ENCODE results near the gene TSPAN15.
A peak's percentile ranks its signal among the peaks of the same experiment; 100 is the strongest.

The TSPAN15 gene

GRCh38 chr10:69461243-69462025 is 10.2 kb downstream of the TSPAN15 start:
- no peaks in the 10 kb centered on the region for H3K27me3 ChIP-seq
- peak overlapping the region; percentile 74 to 96 (median 88) for H3K4me2 ChIP-seq
- peak overlapping the region; percentile 19 to 78 (median 70); a peak in 18 of 22 replicates for H3K9ac ChIP-seq
- H3K27ac ChIP-seq: peak overlapping the region; percentile 71 to 91 (median 81); a peak in 21 of 22 replicates
- no peaks in the 10 kb centered on the region for H3K9me3 ChIP-seq (replicated peaks in 1 of 11)
- no peaks in the 10 kb centered on the region for H4K20me1 ChIP-seq
- peak overlapping the region in 6 of 10 experiments; percentile 1 to 44 (median 38); a peak in 6 of 20 replicates for H3K4me3 ChIP-seq
- H3K36me3 ChIP-seq: peaks cover 0 to 13% (median 0%) of the 10 kb centered on the region in 11 experiments; a peak in 5 of 22 replicates
- TF ChIP-seq Cebpa-rat (IDR thresholded peaks at IDR 0.05): no peak
- peaks cover 50 to 100% (median 100%) of the 10 kb centered on the region in 10 experiments for H3K4me1 ChIP-seq

- Histone ChIP-seq H3K4me2 (peak overlapping the region; percentile 60 to 96 (median 80); a peak in 21 of 22 replicates), H3K4me1 (peaks cover 54 to 100% (median 96%) of the 10 kb centered on the region in 10 experiments), H3K4me3 (no peak overlapping the region), H3K9me3 (replicated peaks in 1 of 11) (no peaks in the 10 kb centered on the region), H3K27ac (peak overlapping the region in 10 of 11 experiments; percentile 59 to 91 (median 78); a peak in 18 of 22 replicates), H3K36me3 (no peaks in the 10 kb centered on the region), H3K9ac (peak overlapping the region in 9 of 11 experiments; percentile 46 to 69 (median 57); a peak in 12 of 22 replicates), H3K27me3 (no peaks in the 10 kb centered on the region), H4K20me1 (no peaks in the 10 kb centered on the region)
- no peak for TF ChIP-seq Cebpa-rat (IDR thresholded peaks at IDR 0.05)
Measured at GRCh38 chr10:69463886-69464285, 12.6 kb downstream of the TSPAN15 start.

- H3K27ac ChIP-seq: peak overlapping the region; percentile 32 to 91 (median 74)
- TF ChIP-seq Cebpa-rat (IDR thresholded peaks at IDR 0.05): no peak
- peak overlapping the region; percentile 27 to 69 (median 57); a peak in 19 of 22 replicates for H3K9ac ChIP-seq
Measured at GRCh38 chr10:69464401-69464800, 13.1 kb downstream of the TSPAN15 start.

GRCh38 chr10:69464801-69465401 is 13.6 kb downstream of the TSPAN15 start:
- Histone ChIP-seq H3K36me3 (no peaks in the 10 kb centered on the region), H4K20me1 (no peaks in the 10 kb centered on the region), H3K4me2 (peak overlapping the region; percentile 60 to 96 (median 80)), H3K27ac (peak overlapping the region; percentile 32 to 91 (median 74)), H3K9me3 (replicated peaks in 1 of 11) (no peaks in the 10 kb centered on the region), H3K4me1 (peaks cover 53 to 100% (median 96%) of the 10 kb centered on the region in 10 experiments), H3K9ac (peak overlapping the region; percentile 27 to 69 (median 57); a peak in 19 of 22 replicates), H3K4me3 (peak overlapping the region in 2 of 10 experiments; percentile 10 to 26; a peak in 2 of 20 replicates), H3K27me3 (no peaks in the 10 kb centered on the region)
- no peak for TF ChIP-seq Cebpa-rat (IDR thresholded peaks at IDR 0.05)

More at GRCh38 chr10:69464401-69464800, 13.1 kb downstream of the TSPAN15 start:
- Histone ChIP-seq H4K20me1 (no peaks in the 10 kb centered on the region), H3K27me3 (no peaks in the 10 kb centered on the region), H3K4me3 (no peak overlapping the region), H3K9me3 (replicated peaks in 1 of 11) (no peaks in the 10 kb centered on the region), H3K4me1 (peaks cover 54 to 100% (median 96%) of the 10 kb centered on the region in 10 experiments), H3K36me3 (no peaks in the 10 kb centered on the region), H3K4me2 (peak overlapping the region; percentile 60 to 96 (median 80))

GRCh38 chr10:69465457-69466157 is 14.3 kb downstream of the TSPAN15 start:
- H3K36me3 ChIP-seq: no peaks in the 10 kb centered on the region
- H3K9ac ChIP-seq: peak overlapping the region; percentile 27 to 69 (median 57); a peak in 18 of 22 replicates
- H3K9me3 ChIP-seq (replicated peaks in 1 of 11): no peaks in the 10 kb centered on the region
- H3K4me3 ChIP-seq: peak overlapping the region in 2 of 10 experiments; percentile 10 to 26; a peak in 2 of 20 replicates
- peak overlapping the region; percentile 60 to 96 (median 80) for H3K4me2 ChIP-seq
- TF ChIP-seq Cebpa-rat (IDR thresholded peaks at IDR 0.05): peak in 3 of 11 experiments; percentile 22 to 56 (median 28); a peak in 5 of 22 replicates
- peak overlapping the region; percentile 32 to 91 (median 74); a peak in 21 of 22 replicates for H3K27ac ChIP-seq
- no peaks in the 10 kb centered on the region for H3K27me3 ChIP-seq
- H4K20me1 ChIP-seq: no peaks in the 10 kb centered on the region
- H3K4me1 ChIP-seq: peaks cover 49 to 100% (median 96%) of the 10 kb centered on the region in 10 experiments

GRCh38 chr10:69466158-69466490 is 14.9 kb downstream of the TSPAN15 start:
- peaks cover 49 to 100% (median 96%) of the 10 kb centered on the region in 10 experiments for H3K4me1 ChIP-seq
- no peaks in the 10 kb centered on the region for H4K20me1 ChIP-seq
- no peaks in the 10 kb centered on the region for H3K36me3 ChIP-seq
- H3K9ac ChIP-seq: peak overlapping the region in 7 of 11 experiments; percentile 46 to 69 (median 57); a peak in 8 of 22 replicates
- H3K27ac ChIP-seq: peak overlapping the region in 9 of 11 experiments; percentile 0 to 91 (median 81); a peak in 14 of 22 replicates
- H3K27me3 ChIP-seq: no peaks in the 10 kb centered on the region
- peak overlapping the region in 1 of 10 experiments; percentile 26; a peak in 2 of 20 replicates for H3K4me3 ChIP-seq
- TF ChIP-seq Cebpa-rat (IDR thresholded peaks at IDR 0.05): no peak
- peak overlapping the region; percentile 60 to 96 (median 80) for H3K4me2 ChIP-seq
- no peaks in the 10 kb centered on the region for H3K9me3 ChIP-seq (replicated peaks in 1 of 11)

GRCh38 chr10:69466689-69467088 is 15.4 kb downstream of the TSPAN15 start:
- TF ChIP-seq Cebpa-rat (IDR thresholded peaks at IDR 0.05): no peak
- no peaks in the 10 kb centered on the region for H3K9me3 ChIP-seq (replicated peaks in 1 of 11)

More at GRCh38 chr10:69466689-69467088, 15.4 kb downstream of the TSPAN15 start:
- Histone ChIP-seq H3K4me1 (peaks cover 49 to 100% (median 96%) of the 10 kb centered on the region in 10 experiments), H3K4me3 (no peak overlapping the region), H3K27ac (peak overlapping the region in 6 of 11 experiments; percentile 72 to 91 (median 84); a peak in 13 of 22 replicates), H3K27me3 (no peaks in the 10 kb centered on the region), H4K20me1 (no peaks in the 10 kb centered on the region), H3K4me2 (peak overlapping the region; percentile 60 to 96 (median 80); a peak in 19 of 22 replicates), H3K36me3 (no peaks in the 10 kb centered on the region), H3K9ac (peak overlapping the region in 5 of 11 experiments; percentile 9 to 46 (median 27); a peak in 5 of 22 replicates)

All from BLaER1 treated with 17β-estradiol and CSF1 and Interleukin-3, amounts not matched to agents 10 nM and 100 nM (cell line).